Posterior vena cava (tissue), 2 donors: ENCODE data around the gene ANKRD11. TPM values are rescaled to one million over a fixed set of nuclear protein-coding genes. Genes with fewer than 3 reads are reported as not detected.
A peak's percentile ranks its signal among the peaks of the same experiment; 100 is the strongest.
"Not testable (repeated sequence)": the region's sequence is repeated elsewhere in the genome, so short reads cannot be mapped to it uniquely, and the experiment has no call there.

Experiments
- DNase-seq: peaks from one replicate; pipeline ENCODE4 v3.0.0-alpha.2; 2020; ENCODE audit warnings: low spot score
- intact Hi-C, 2 donors: fragments of 100-400 bp; cut with DNase I; formaldehyde crosslinking; loops; one replicate each; pipeline versions ENCODE4 v1.14.1 to v1.14.2; 2022 to 2023
- total RNA-seq, 2 donors: library from RNA; stranded (reverse); fragmentation: NEBNext Ultra II Directional; extraction: Animal tissue kit (Norgen Biotek cat#: 25700); gene quantifications; one replicate each; pipeline ENCODE4 v1.2.1, GENCODE V29; 2021
- donor health status: DM: yes; HTN: yes; CAD: no.
- donor health status: DM: yes; HTN: yes; CAD: no.

The ANKRD11 gene
- total RNA-seq, 2 donors from 2014 or later: 95.0 to 110 TPM

GRCh38 chr16:89261691-89262563 lies 228.4 kb downstream of the ANKRD11 start:
- DNase-seq: peak; percentile 68
- intact Hi-C loops: no loop called here

- DNase-seq: peak; percentile 53
- intact Hi-C loops: not testable (repeated sequence)
Observed at GRCh38 chr16:89259901-89260300, 230.5 kb downstream of the ANKRD11 start.

- intact Hi-C loops: no loop called here
- DNase-seq: no peak
Observed at GRCh38 chr16:89257757-89258465, 232.4 kb downstream of the ANKRD11 start.

GRCh38 chr16:89257281-89257731 lies 233.1 kb downstream of the ANKRD11 start:
- DNase-seq: peak; percentile 83
- intact Hi-C loops: no loop called here

DNA sequence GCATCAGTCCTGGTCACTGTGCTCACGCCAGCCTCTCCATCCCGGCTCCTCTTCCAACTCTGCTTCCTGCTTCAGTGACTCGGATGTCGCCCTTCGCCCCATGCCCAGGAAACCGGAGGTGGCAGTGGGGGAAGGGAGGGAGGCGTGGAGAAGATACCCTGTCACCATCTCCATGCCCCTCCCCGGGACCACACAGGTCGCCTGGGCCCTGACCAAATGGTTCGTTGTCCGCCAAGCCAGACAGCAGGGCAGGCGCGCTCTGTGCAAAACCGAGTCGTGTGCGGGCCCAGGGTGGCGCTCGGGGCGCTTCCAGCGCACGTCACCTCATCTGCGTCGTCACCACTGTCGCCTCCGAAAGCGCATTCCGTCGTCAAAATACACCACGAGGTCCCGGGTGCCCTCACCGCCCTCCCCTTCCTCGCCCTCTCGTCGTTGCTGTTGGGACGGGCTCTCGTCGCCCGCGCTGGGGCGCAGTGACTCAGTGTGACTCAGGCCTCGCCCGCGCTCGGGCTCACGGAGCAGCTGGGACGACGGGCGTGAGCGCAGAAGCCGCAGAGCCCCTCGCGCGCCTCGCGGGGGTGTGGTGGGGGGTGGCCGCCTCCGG lies 233.6 kb downstream of the ANKRD11 start:
- intact Hi-C loops: no loop called here
- DNase-seq: peak; percentile 91

GRCh38 chr16:89253548-89254287 lies 236.6 kb downstream of the ANKRD11 start:
- intact Hi-C loops: no loop called here
- no peak for DNase-seq

DNA sequence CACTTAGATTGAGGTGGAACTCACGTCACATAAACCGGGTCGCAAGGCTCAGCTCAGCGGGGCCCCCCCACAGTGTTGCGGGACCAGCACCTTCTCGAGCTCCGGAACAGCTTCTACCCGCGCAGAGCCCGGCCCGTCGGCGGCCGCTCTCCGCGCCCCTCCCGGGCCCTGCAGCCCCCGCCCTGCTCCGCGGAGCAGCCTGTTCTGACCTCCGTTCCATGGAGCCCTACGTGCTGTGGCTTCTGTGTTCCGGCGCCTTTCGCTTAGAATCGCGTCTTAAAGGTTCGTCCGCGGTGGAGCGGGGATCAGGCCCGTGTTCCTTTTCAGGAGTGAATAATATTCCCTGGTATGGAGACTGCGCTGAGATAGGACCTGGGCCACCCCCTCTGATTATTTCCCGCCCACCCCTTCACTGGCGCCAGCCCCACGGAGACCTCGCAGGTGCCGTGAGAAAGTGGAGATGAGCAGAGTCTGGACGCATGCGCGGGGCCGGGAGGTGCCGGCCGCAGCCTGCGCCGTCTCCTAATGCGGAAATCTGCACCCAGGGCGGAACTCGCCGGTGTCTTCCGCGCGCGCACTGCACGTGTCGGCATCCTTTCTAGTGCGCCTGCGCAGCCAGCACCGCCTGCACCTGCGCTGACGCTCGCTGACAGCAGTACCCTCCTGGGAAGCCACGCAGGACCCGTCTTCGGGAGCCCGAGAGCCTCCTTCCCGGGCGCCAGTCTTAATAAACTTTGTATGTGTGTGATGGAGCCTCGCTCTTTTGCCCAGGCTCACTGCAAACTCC lies 242.0 kb downstream of the ANKRD11 start:
- DNase-seq: no peak
- intact Hi-C loops: loop anchor here in 1 of 2 donors (10.0 kb wide), 1 partner anchor 256 kb away; the partner anchor contains the start of gene SPG7

- not testable (repeated sequence) for DNase-seq
- intact Hi-C loops: loop anchor here in 1 of 2 donors (10.0 kb wide), 1 partner anchor 257 kb away; the partner anchor contains the start of gene SPG7
Observed at GRCh38 chr16:89247734-89248075, 242.7 kb downstream of the ANKRD11 start.

DNA sequence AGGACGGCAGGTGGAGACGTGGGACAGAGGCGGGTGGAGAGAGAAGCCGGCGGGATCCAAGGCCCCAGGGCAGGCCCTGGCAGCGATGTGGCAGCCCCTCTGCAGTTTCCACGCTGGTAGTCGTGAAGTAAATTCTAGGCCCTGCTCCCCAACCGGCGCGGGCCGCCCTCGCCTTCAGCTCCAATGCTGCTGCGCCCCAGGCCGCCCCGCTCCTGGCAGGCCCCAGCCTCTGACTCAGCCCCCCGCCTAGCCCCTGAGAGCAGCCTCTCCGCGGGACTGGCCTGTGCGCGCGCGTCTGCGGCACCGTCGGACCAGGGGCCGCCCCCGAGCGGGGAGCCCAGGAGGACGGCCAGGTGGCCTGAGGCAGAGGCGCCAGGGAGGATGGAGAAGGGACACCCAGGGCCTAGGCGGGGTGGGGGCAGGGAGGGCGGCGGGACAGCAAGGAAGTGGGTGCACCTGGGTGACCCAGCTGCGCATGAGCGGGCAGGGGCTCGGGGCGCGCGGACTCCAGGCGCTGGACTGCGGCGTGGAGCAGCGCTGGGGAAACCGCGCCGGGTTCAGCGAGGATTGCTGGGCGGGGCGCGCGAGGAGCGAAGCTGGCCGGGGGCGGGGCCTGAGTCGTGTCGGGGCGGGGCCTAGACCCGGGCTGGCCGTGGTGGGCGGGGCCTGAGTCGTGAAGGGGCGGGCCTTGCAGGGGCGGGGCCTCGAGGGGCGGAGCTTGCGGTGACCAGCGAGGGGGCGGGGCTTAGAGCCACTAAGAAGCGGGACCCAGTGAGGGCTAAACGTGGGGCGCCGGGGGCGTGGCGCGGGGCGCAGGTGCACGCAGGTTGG lies 243.2 kb downstream of the ANKRD11 start:
- intact Hi-C loops: loop anchor here in 1 of 2 donors (10.0 kb wide), 1 partner anchor 258 kb away; the partner anchor contains the start of gene SPG7

GRCh38 chr16:89246383-89246902 lies 243.9 kb downstream of the ANKRD11 start:
- no peak for DNase-seq
- intact Hi-C loops: loop anchor here in 1 of 2 donors (10.0 kb wide), 1 partner anchor 258 kb away; the partner anchor contains the start of gene SPG7

More for the DNA sequence above, 243.2 kb downstream of the ANKRD11 start:
- peak; percentile 97 for DNase-seq

- intact Hi-C loops: loop anchor here in 1 of 2 donors (10.0 kb wide), 1 partner anchor 260 kb away; the partner anchor contains the start of gene SPG7
- no peak for DNase-seq
Observed at GRCh38 chr16:89244754-89245153, 245.6 kb downstream of the ANKRD11 start.

DNA sequence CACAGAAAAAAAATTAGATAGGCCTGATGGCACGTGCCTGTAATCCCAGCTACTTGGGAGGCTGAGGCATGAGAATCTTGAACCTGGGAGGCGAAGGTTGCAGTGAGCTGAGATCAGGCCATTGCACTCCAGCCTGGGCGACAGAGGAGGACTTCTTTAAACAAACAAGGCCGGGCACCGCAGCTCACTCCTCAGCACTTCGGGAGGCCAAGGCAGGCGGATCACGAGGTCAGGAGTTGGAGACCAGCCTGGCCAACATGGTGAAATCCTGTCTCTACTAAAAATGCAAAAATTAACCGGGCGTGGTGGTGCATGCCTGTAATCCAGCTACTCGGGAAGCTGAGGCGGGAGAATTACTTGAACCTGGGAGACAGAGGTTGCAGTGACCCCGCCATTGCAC lies 246.1 kb downstream of the ANKRD11 start:
- DNase-seq: peak; percentile 74
- intact Hi-C loops: loop anchor here in 1 of 2 donors (10.0 kb wide), 1 partner anchor 261 kb away; the partner anchor contains the start of gene SPG7

DNA sequence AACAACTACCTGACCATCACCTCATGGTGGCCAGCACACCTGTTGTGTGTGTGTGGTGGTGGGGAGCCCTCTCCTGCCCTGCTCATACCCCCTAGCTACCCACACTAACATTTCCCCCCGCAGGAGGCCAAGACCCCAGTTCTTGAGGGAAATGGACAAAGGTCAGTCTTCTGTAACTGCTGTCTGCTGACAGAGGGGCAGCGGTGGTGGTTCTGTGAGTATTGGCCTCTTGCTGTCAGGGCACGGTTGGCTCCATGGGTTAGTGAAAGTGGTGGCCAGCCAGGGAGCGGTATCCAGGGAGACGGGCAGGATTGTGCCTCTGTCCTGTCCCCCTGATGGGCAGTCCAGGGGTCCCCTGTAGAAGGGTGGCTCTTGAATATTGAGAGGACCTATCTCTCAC lies 246.7 kb downstream of the ANKRD11 start:
- no peak for DNase-seq
- intact Hi-C loops: loop anchor here in 1 of 2 donors (10.0 kb wide), 1 partner anchor 261 kb away; the partner anchor contains the start of gene SPG7

GRCh38 chr16:89242795-89243200 lies 247.6 kb downstream of the ANKRD11 start:
- intact Hi-C loops: loop anchor here in 1 of 2 donors (10.0 kb wide), 1 partner anchor 262 kb away; the partner anchor contains the start of gene SPG7
- peak; percentile 65 for DNase-seq

GRCh38 chr16:89241187-89242007 lies 249.0 kb downstream of the ANKRD11 start:
- intact Hi-C loops: loop anchor here in 1 of 2 donors (10.0 kb wide), 1 partner anchor 263 kb away; the partner anchor contains the start of gene SPG7
- DNase-seq: peak; percentile 90

DNA sequence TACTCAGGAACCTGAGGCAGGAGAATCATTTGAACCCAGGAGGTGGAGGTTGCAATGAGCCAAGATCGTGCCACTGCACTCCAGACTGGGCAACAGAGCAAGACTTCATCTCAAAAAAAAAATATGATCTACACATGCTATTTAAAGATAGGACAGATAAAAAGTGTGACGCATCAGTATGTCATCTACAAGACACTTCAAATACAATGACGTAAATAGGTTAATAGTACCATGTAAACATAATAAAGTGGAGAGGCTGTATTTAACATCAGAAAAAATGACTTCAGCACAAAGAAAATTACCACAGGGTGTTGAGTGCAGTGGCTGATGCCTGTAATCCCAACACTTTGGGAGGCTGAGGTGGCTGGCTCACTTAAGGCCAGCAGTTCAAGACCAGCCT lies 252.6 kb downstream of the ANKRD11 start:
- intact Hi-C loops: no loop called here
- no peak for DNase-seq
